NCI-H1436 (cell line): Measurements from ENCODE around the gene OTUD3.
"Not testable (repeated sequence)": the region's sequence is repeated elsewhere in the genome, so short reads cannot be mapped to it uniquely, and the experiment has no call there.

ENCODE experiments used
- DNase-seq: peaks from one replicate; lab custom pipeline; 2025; lab: John Stamatoyannopoulos, UW

The OTUD3 gene

GRCh38 chr1:19918057-19918456, 35.9 kb downstream of the OTUD3 start:
- DNase-seq, result peak; percentile 87

- no peak for DNase-seq
Measured at GRCh38 chr1:19920132-19920710, 38.0 kb downstream of the OTUD3 start.

GRCh38 chr1:19921310-19921709, 39.1 kb downstream of the OTUD3 start:
- DNase-seq, result peak; percentile 27

GRCh38 chr1:19922015-19922688, 40.0 kb downstream of the OTUD3 start:
- no peak for DNase-seq

- DNase-seq, result no peak
Measured at GRCh38 chr1:19923137-19923952, 41.1 kb downstream of the OTUD3 start, which contains the start of gene PLA2G2E. TSS of gene PLA2G2E (minus strand) at chr1:19923617. CDS start at chr1:19923559, 58 bp downstream.

GRCh38 chr1:19923953-19924346, 41.8 kb downstream of the OTUD3 start:
- no peak for DNase-seq

- no peak for DNase-seq
Measured at GRCh38 chr1:19925342-19926070, 43.3 kb downstream of the OTUD3 start.

GRCh38 chr1:19926296-19927129, 44.3 kb downstream of the OTUD3 start:
- DNase-seq, result no peak

GRCh38 chr1:19927130-19927421, 44.9 kb downstream of the OTUD3 start:
- DNase-seq, result not testable (repeated sequence)

GRCh38 chr1:19932866-19933265, 50.7 kb downstream of the OTUD3 start:
- DNase-seq, result no peak

GRCh38 chr1:19934336-19934735, 52.1 kb downstream of the OTUD3 start:
- no peak for DNase-seq

- no peak for DNase-seq
Measured at GRCh38 chr1:19936061-19936750, 54.0 kb downstream of the OTUD3 start.

- no peak for DNase-seq
Measured at GRCh38 chr1:19938472-19938871, 56.3 kb downstream of the OTUD3 start.

- DNase-seq, result peak; percentile 53
Measured at GRCh38 chr1:19940486-19941205, 58.5 kb downstream of the OTUD3 start.

- peak; percentile 56 for DNase-seq
Measured at GRCh38 chr1:19941206-19941568, 59.0 kb downstream of the OTUD3 start.

GRCh38 chr1:19942088-19942487, 59.9 kb downstream of the OTUD3 start:
- no peak for DNase-seq

- no peak for DNase-seq
Measured at GRCh38 chr1:19942657-19943056, 60.5 kb downstream of the OTUD3 start.

- DNase-seq, result no peak
Measured at GRCh38 chr1:19945914-19946313, 63.7 kb downstream of the OTUD3 start.

GRCh38 chr1:19946331-19946751, 64.1 kb downstream of the OTUD3 start:
- DNase-seq, result no peak

- no peak for DNase-seq
Measured at GRCh38 chr1:19946971-19947370, 64.8 kb downstream of the OTUD3 start.
